ENCODE measurements around the gene BUD31.

DNA sequence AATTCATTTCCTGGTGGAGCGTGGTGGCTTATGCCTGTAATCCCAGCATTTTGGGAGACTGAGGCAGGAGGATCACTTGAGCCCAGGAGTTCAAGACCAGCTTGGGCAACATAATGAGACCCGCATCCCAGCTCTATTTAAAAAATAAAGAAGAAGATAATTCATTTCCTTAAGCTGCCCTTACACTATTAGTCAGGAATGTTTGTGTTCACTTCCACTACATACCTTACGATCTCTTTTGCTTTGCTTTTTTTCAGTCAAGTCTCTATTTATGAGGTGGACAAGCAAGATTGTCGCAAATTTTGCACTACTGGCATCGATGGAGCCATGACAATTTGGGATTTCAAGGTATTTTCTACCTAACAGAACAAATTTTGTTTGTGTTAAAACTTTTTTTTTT is 45.5 kb upstream of the BUD31 start:
- TF ChIP-seq CTCF (IDR thresholded peaks at IDR 0.05 in 4 of 5, conservative IDR thresholded peaks at IDR 0.05 in 1 of 5) (no peak), POLR2A (IDR thresholded peaks at IDR 0.05) (no peak)
